ENCODE measurements around the gene ATXN2.

The ATXN2 gene

DNA sequence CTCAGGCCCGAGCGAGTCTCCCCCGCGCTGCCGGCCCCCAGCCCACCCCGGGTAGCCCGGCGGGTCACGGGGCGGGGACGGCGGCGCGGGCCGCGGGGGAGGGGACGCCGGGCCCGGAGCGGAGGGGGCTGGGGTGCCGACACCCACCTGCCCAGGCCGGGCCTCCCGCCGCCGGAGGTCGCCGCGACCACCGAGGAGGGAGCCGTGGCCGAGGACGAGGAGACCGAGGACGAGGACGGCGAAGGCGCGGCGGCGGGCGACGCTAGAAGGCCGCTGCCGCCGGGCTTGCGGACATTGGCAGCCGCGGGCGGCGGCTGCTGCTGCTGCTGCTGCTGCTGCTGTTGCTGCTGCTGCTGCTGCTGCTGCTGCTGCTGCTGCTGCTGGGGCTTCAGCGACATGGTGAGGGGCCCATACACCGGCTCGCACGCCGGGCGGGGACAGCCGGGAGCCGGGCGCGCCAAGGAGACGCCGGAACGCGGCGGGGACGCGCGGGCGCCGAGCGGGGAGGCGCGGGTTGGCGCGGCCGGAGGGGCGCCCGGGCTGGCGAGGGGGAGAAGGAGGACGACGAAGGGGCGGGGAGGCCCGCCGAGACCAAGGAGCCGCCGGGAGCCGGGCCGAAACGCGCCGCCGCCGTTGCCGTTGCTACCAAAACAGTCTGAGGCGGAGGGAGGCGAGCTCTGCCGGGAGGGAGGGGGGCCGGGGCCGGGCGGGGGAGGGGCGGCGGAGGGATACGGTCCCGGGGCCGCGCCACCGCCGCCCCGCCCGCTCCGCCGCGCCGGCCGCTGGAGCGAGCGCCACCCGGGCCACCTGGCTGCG is at the start of gene ATXN2:
Gene ATXN2 (minus strand): TSS at position 679 of the 816 bp plus-strand sequence. CDS start 281 bp downstream, at position 398.
- TF ChIP-seq CTCF (IDR thresholded peaks at IDR 0.05; ENCODE audit: low read depth, low read length, missing control alignments), result no peak
- peak within 1 kb of the TSS; percentile 73 for H3K4me3 ChIP-seq (replicated peaks; ENCODE audit: low read depth, low read length)
- no peak for DNase-seq (ENCODE audit: extremely low read depth, low read depth)

DNA sequence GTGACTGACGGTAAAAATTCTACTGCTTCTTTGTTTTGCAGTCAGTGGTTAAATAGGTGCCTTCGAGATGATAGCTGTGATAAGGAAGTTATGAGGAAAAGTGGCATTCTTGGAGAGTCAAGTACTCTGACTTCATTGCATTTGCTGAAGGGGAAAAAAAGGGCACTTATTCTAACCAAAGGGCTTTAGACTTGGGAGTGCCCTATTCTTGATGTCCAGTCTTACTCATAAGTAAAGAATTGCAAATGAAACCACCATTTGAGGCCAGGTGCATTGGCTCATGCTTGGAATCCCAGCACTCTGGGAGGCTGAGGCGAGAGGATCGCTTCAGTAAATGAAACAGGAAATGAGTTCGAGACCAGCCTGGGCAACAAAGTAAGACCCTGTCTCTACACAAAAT is 46.3 kb upstream of the ATXN2 start:
- TF ChIP-seq CTCF (IDR thresholded peaks at IDR 0.05; ENCODE audit: low read depth, low read length, missing control alignments), result no peak
- no peak overlapping the region for H3K4me3 ChIP-seq (replicated peaks; ENCODE audit: low read depth, low read length)
- no peak for DNase-seq (ENCODE audit: extremely low read depth, low read depth)

DNA sequence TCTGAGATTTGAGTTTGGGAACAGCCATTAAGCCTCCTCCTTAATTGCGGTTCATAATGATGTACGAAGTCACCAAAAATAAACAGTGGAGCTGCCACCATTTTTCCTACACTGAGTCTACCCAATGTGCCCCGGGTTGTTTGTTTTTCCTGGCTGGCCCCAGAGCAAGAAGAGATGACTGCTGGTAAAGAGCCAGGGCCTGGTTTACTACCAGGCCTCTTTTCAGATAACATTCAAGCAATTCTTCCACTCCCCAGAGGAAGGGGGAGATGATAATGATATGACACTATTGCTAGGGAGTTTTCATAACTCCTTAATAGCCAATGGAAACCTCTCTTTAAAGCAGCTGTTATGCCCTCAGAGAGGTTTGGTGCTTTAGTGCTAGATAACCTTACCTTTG is 44.3 kb upstream of the ATXN2 start:
- H3K4me3 ChIP-seq (replicated peaks; ENCODE audit: low read depth, low read length), result no peak overlapping the region
- no peak for TF ChIP-seq CTCF (IDR thresholded peaks at IDR 0.05; ENCODE audit: low read depth, low read length, missing control alignments)
- no peak for DNase-seq (ENCODE audit: extremely low read depth, low read depth)

DNA sequence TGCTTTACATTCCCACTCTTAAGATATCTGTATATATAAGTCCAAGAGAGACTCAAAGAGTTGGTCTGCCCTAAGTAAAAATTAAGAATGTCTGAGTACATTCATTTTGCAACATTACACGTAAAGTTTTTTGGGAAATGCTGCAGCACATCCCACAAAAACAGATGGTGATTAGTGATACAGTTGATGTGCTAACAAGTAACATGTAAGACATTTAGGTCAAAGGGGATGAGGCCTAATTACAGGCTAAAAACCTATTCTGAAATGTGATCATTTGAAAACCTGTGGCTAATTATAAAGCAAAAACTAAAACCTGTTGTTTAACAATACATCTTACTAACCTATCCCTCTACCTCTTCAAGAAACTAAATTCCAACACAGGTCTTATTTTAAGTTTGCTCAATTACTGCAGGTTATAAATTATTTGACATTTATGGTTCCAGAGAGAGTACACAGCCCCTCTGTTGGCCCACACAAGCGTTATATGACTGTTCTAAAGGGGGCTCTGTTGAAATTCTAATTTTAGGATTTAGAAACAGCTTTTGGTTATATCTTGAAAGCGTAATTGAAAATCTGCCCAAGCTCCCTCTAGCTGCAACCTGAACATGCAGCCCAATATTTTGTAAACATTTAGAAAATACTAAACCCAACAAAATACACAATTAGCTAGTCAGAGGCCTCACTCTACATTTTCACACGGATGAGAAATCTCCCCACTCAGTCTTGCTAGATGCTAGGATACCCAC is 43.7 kb upstream of the ATXN2 start:
- no peak overlapping the region for H3K4me3 ChIP-seq (replicated peaks; ENCODE audit: low read depth, low read length)
- DNase-seq (ENCODE audit: extremely low read depth, low read depth), result no peak
- TF ChIP-seq CTCF (IDR thresholded peaks at IDR 0.05; ENCODE audit: low read depth, low read length, missing control alignments), result no peak

DNA sequence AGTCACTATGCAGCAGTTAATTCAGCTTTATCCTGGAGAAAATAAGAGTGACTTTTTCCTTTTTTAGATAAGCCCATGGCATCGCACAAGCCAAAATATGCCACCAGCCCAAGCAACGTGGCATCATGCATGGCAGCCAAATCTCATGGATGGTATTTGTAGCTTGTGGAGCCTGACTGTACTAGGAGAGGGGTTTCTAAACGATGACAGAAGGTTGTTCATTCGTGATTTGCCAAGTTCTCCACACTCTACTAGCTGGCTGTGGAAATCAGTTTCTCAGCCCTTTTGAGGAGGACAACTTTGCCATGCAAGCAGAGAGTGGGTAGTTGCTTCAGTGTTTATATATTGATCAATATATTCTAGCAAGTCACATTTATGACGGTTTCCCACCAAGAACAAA is 41.4 kb upstream of the ATXN2 start:
- H3K4me3 ChIP-seq (replicated peaks; ENCODE audit: low read depth, low read length), result no peak overlapping the region

GRCh38 chr12:111638556-111638955 is 39.4 kb upstream of the ATXN2 start:
- DNase-seq (ENCODE audit: extremely low read depth, low read depth), result no peak
- no peak for TF ChIP-seq CTCF (IDR thresholded peaks at IDR 0.05; ENCODE audit: low read depth, low read length, missing control alignments)
- no peak overlapping the region for H3K4me3 ChIP-seq (replicated peaks; ENCODE audit: low read depth, low read length)

More for the DNA sequence above, 41.4 kb upstream of the ATXN2 start:
- DNase-seq (ENCODE audit: extremely low read depth, low read depth), result no peak
- TF ChIP-seq CTCF (IDR thresholded peaks at IDR 0.05; ENCODE audit: low read depth, low read length, missing control alignments), result no peak
